Neural cell (in vitro differentiated cells): Measurements from ENCODE around the gene MAFB.

Source experiments
- EP300 ChIP-seq: fragments of 450-650 bp; conservative IDR thresholded peaks from 2 replicates; pipeline ENCODE4 v1.6.1; 2014; ENCODE audit warnings: antibody characterized with exemption, mild to moderate bottlenecking, moderate library complexity; ENCODE audit not compliant: poor library complexity, severe bottlenecking
- EZH2 ChIP-seq: fragments of 200-600, 300-800 bp; shearing (Covaris generic), sonication (generic); IDR thresholded peaks from 2 replicates; pipeline ENCODE4 v1.6.1; 2014; ENCODE audit warnings: antibody characterized with exemption, low read length, borderline replicate concordance, mild to moderate bottlenecking; ENCODE audit not compliant: insufficient read depth, poor library complexity, severe bottlenecking
- MXI1 ChIP-seq: fragments of 450-650 bp; conservative IDR thresholded peaks from 2 replicates; pipeline ENCODE4 v1.6.1; 2014; ENCODE audit warnings: antibody characterized with exemption, mild to moderate bottlenecking; ENCODE audit not compliant: poor library complexity, severe bottlenecking
- POLR2AphosphoS5 ChIP-seq: IDR thresholded peaks from 2 replicates; pipeline ENCODE4 v1.6.1; 2012
- RAD21 ChIP-seq: fragments of 450-650 bp; conservative IDR thresholded peaks from 2 replicates; pipeline ENCODE4 v1.6.1; 2014; ENCODE audit warnings: antibody characterized with exemption, mild to moderate bottlenecking, moderate library complexity
- SMC3 ChIP-seq: fragments of 450-650 bp; conservative IDR thresholded peaks from 2 replicates; pipeline ENCODE4 v1.6.1; 2014; ENCODE audit warnings: antibody characterized with exemption, mild to moderate bottlenecking, moderate library complexity; ENCODE audit not compliant: poor library complexity
- TAF1 ChIP-seq: IDR thresholded peaks from 2 replicates; pipeline ENCODE4 v1.6.1; 2012; ENCODE audit warnings: low read depth
- TF ChIP-seq, protein P1 (sequence below): fragments of 450-650 bp; IDR thresholded peaks from 2 replicates; pipeline ENCODE4 v1.5.1; 2014; ENCODE audit warnings: antibody characterized with exemption, mild to moderate bottlenecking, moderate library complexity; ENCODE audit not compliant: poor library complexity, severe bottlenecking
- TF ChIP-seq, protein P2 (sequence below): IDR thresholded peaks from 2 replicates; pipeline ENCODE4 v1.6.1; 2012; ENCODE audit warnings: borderline replicate concordance

DNA sequence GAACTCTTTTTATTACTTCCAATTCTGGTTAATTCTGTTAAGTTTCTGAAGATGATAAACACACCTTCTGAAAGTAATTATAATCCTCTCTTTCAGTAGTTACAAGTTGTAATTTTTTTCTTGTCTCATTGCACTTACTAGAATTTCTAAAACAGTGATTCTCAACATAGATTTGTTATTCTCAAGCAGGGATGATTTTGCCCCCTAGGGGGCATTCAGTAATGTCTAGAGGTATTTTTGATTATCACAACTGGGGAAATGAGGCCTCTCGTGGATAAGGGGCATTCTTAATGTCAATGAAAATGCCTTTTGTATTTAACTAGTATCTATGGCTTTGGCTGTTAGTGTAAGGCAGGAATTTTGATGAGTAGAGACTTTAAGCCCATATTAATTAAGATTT is 39.4 kb upstream of the MAFB start:
- no peak for TF ChIP-seq RAD21
- no peak for TF ChIP-seq POLR2AphosphoS5
- TF ChIP-seq MXI1, result no peak
- TF ChIP-seq, protein P1, sequence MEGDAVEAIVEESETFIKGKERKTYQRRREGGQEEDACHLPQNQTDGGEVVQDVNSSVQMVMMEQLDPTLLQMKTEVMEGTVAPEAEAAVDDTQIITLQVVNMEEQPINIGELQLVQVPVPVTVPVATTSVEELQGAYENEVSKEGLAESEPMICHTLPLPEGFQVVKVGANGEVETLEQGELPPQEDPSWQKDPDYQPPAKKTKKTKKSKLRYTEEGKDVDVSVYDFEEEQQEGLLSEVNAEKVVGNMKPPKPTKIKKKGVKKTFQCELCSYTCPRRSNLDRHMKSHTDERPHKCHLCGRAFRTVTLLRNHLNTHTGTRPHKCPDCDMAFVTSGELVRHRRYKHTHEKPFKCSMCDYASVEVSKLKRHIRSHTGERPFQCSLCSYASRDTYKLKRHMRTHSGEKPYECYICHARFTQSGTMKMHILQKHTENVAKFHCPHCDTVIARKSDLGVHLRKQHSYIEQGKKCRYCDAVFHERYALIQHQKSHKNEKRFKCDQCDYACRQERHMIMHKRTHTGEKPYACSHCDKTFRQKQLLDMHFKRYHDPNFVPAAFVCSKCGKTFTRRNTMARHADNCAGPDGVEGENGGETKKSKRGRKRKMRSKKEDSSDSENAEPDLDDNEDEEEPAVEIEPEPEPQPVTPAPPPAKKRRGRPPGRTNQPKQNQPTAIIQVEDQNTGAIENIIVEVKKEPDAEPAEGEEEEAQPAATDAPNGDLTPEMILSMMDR, result no peak
- TF ChIP-seq TAF1, result no peak
- no peak for TF ChIP-seq EZH2
- TF ChIP-seq, protein P2, sequence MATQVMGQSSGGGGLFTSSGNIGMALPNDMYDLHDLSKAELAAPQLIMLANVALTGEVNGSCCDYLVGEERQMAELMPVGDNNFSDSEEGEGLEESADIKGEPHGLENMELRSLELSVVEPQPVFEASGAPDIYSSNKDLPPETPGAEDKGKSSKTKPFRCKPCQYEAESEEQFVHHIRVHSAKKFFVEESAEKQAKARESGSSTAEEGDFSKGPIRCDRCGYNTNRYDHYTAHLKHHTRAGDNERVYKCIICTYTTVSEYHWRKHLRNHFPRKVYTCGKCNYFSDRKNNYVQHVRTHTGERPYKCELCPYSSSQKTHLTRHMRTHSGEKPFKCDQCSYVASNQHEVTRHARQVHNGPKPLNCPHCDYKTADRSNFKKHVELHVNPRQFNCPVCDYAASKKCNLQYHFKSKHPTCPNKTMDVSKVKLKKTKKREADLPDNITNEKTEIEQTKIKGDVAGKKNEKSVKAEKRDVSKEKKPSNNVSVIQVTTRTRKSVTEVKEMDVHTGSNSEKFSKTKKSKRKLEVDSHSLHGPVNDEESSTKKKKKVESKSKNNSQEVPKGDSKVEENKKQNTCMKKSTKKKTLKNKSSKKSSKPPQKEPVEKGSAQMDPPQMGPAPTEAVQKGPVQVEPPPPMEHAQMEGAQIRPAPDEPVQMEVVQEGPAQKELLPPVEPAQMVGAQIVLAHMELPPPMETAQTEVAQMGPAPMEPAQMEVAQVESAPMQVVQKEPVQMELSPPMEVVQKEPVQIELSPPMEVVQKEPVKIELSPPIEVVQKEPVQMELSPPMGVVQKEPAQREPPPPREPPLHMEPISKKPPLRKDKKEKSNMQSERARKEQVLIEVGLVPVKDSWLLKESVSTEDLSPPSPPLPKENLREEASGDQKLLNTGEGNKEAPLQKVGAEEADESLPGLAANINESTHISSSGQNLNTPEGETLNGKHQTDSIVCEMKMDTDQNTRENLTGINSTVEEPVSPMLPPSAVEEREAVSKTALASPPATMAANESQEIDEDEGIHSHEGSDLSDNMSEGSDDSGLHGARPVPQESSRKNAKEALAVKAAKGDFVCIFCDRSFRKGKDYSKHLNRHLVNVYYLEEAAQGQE, result no peak
- no peak for TF ChIP-seq EP300
- no peak for TF ChIP-seq SMC3
